IMR-90 (cell line): ENCODE results near the gene TMEM253. TPM values are rescaled to one million over a fixed set of nuclear protein-coding genes. Genes with fewer than 3 reads are reported as not detected.
A peak's percentile ranks its signal among the peaks of the same experiment; 100 is the strongest.

Source experiments
- ATAC-seq: fragments of 200-7000 bp; cut with Tn5 transposase; 2 replicates; pipeline ENCODE4 v1.9.1; 2020; ENCODE audit warnings: low read depth, mild to moderate bottlenecking, moderate library complexity
- BruUV-seq: library from RNA; stranded (reverse); fragments of 400-500 nt; replicated peaks from 2 replicates; lab custom pipeline; 2021; lab: Mats Ljungman, UMichigan
- CTCF ChIA-PET: fragments of 300-600 bp; formaldehyde crosslinking; extraction: SDS; loops from one replicate; lab custom pipeline; 2021; ENCODE audit warnings: antibody characterized with exemption; lab: Yijun Ruan, JAX
- POLR2A ChIA-PET: fragments of 300-600 bp; sonication (Branson Sonifier 250); formaldehyde crosslinking; loops from one replicate; lab custom pipeline; 2022; ENCODE audit warnings: antibody characterized with exemption; ENCODE audit not compliant: unreplicated experiment; lab: Charles Lee
- DNase-seq: peaks from one replicate; pipeline ENCODE4 v3.0.0; 2013
- H2AFZ ChIP-seq: replicated peaks from 2 replicates; pipeline ENCODE3; 2013; ENCODE audit warnings: low read length, mild to moderate bottlenecking; ENCODE audit not compliant: poor library complexity
- H2AK5ac ChIP-seq: 2 replicates; pipeline ENCODE4 v1.6.1; 2013; ENCODE audit warnings: low read depth, low read length, inconsistent platforms
- H2AK9ac ChIP-seq: replicated peaks from 2 replicates; pipeline ENCODE3; 2013; ENCODE audit warnings: mild to moderate bottlenecking, low read depth, low read length, moderate library complexity; ENCODE audit not compliant: poor library complexity
- H2BK120ac ChIP-seq: 2 replicates; pipeline ENCODE4 v1.6.1; 2013; ENCODE audit warnings: low read depth, low read length, inconsistent platforms
- H2BK15ac ChIP-seq: 3 replicates; pipeline ENCODE4 v1.6.1; 2013; ENCODE audit warnings: low read depth, low read length, inconsistent platforms
- H2BK20ac ChIP-seq: 2 replicates; pipeline ENCODE4 v1.6.1; 2013; ENCODE audit warnings: low read depth, mild to moderate bottlenecking, inconsistent platforms, low read length, moderate library complexity
- H2BK5ac ChIP-seq: 2 replicates; pipeline ENCODE4 v1.6.1; 2013; ENCODE audit warnings: mild to moderate bottlenecking, low read depth, low read length, inconsistent platforms; ENCODE audit not compliant: poor library complexity, severe bottlenecking
- H3K14ac ChIP-seq: replicated peaks from 2 replicates; pipeline ENCODE4 v1.6.1; 2013; ENCODE audit warnings: low read depth, low read length, inconsistent platforms
- H3K18ac ChIP-seq: 2 replicates; pipeline ENCODE4 v1.6.1; 2013; ENCODE audit warnings: low read depth, low read length, control low read depth
- H3K23ac ChIP-seq: 2 replicates; pipeline ENCODE4 v1.6.1; 2013; ENCODE audit warnings: low read depth, low read length, inconsistent platforms
- H3K27ac ChIP-seq: 2 replicates; pipeline ENCODE4 v1.5.1; 2013; ENCODE audit warnings: mild to moderate bottlenecking, control low read depth, low read length; ENCODE audit not compliant: insufficient read depth
- H3K27me3 ChIP-seq: 2 replicates; pipeline ENCODE4 v1.6.1; 2013; ENCODE audit warnings: low read length; ENCODE audit not compliant: control insufficient read depth, insufficient read depth
- H3K36me3 ChIP-seq: 2 replicates; pipeline ENCODE4 v1.6.1; 2013; ENCODE audit warnings: low read length, mixed read lengths; ENCODE audit not compliant: control insufficient read depth, insufficient read depth
- H3K4ac ChIP-seq: 2 replicates; pipeline ENCODE4 v1.6.1; 2013; ENCODE audit warnings: low read depth, low read length, inconsistent platforms
- H3K4me1 ChIP-seq: 2 replicates; pipeline ENCODE4 v1.6.1; 2013; ENCODE audit warnings: low read length, mixed read lengths; ENCODE audit not compliant: control insufficient read depth, insufficient read depth
- H3K4me2 ChIP-seq: 2 replicates; pipeline ENCODE4 v1.6.1; 2013; ENCODE audit warnings: low read depth, mild to moderate bottlenecking, control low read depth, low read length, moderate library complexity
- H3K4me3 ChIP-seq: 2 replicates; pipeline ENCODE4 v1.5.1; 2013; ENCODE audit warnings: low read depth, mild to moderate bottlenecking, control low read depth, low read length, moderate library complexity; ENCODE audit not compliant: insufficient read depth
- H3K56ac ChIP-seq: 2 replicates; pipeline ENCODE4 v1.6.1; 2013; ENCODE audit warnings: low read length, inconsistent platforms; ENCODE audit not compliant: insufficient read depth; ENCODE audit errors: extremely low read depth
- H3K79me1 ChIP-seq, 2 experiments: 2 replicates each; pipeline ENCODE4 v1.6.1; 2013; ENCODE audit warnings: low read length in 2 of 2, inconsistent platforms in 1 of 2, low read depth in 1 of 2
- H3K9ac ChIP-seq: 2 replicates; pipeline ENCODE4 v1.6.1; 2013; ENCODE audit warnings: low read depth, low read length, control low read depth
- H3K9me1 ChIP-seq: 2 replicates; pipeline ENCODE4 v1.6.1; 2013; ENCODE audit warnings: low read length, inconsistent platforms; ENCODE audit not compliant: insufficient read depth
- H3K9me3 ChIP-seq: 2 replicates; pipeline ENCODE4 v1.6.1; 2013; ENCODE audit warnings: low read length; ENCODE audit not compliant: control insufficient read depth, insufficient read depth
- H4K20me1 ChIP-seq: 2 replicates; pipeline ENCODE4 v1.6.1; 2013; ENCODE audit warnings: low read length, inconsistent platforms; ENCODE audit not compliant: insufficient read depth
- H4K5ac ChIP-seq: 2 replicates; pipeline ENCODE4 v1.6.1; 2013; ENCODE audit warnings: mild to moderate bottlenecking, low read depth, low read length, control low read depth
- H4K8ac ChIP-seq, 2 experiments: 2 replicates each; pipeline ENCODE4 v1.6.1; 2013; ENCODE audit warnings: low read depth in 2 of 2, low read length in 2 of 2, control low read depth in 1 of 2, inconsistent platforms in 1 of 2
- H4K91ac ChIP-seq: 2 replicates; pipeline ENCODE4 v1.6.1; 2013; ENCODE audit warnings: low read depth, low read length, inconsistent platforms; ENCODE audit not compliant: insufficient read depth
- CEBPB ChIP-seq: IDR thresholded peaks from 2 replicates; pipeline ENCODE4 v1.6.1; 2012; ENCODE audit warnings: low read depth, low read length, improper control_type of control experiment
- FOS ChIP-seq: fragments of 150-350 bp; IDR thresholded peaks from 2 replicates; pipeline ENCODE4 v1.6.1; 2016; ENCODE audit warnings: low read depth, low read length
- MAZ ChIP-seq: IDR thresholded peaks from 2 replicates; pipeline ENCODE4 v1.6.1; 2012; ENCODE audit warnings: low read depth, mild to moderate bottlenecking, low read length, improper control_type of control experiment, moderate library complexity, borderline replicate concordance
- MXI1 ChIP-seq: IDR thresholded peaks from 2 replicates; pipeline ENCODE4 v1.6.1; 2012; ENCODE audit warnings: low read depth, mild to moderate bottlenecking, low read length, moderate library complexity, borderline replicate concordance
- NFE2L2 ChIP-seq: fragments of 150-350 bp; IDR thresholded peaks from 2 replicates; pipeline ENCODE4 v1.6.1; 2016; ENCODE audit warnings: low read depth, mild to moderate bottlenecking, low read length
- RAD21 ChIP-seq: IDR thresholded peaks from 2 replicates; pipeline ENCODE4 v1.6.1; 2012; ENCODE audit warnings: low read length, improper control_type of control experiment
- RCOR1 ChIP-seq: IDR thresholded peaks from 2 replicates; pipeline ENCODE4 v1.6.1; 2012; ENCODE audit warnings: mild to moderate bottlenecking, low read length, improper control_type of control experiment; ENCODE audit not compliant: insufficient replicate concordance
- RFX5 ChIP-seq: IDR thresholded peaks from 2 replicates; pipeline ENCODE4 v1.8.0; 2012; ENCODE audit warnings: low read depth, mild to moderate bottlenecking, low read length, moderate library complexity
- WGBS, 2 experiments: methylation state at CpG; one replicate each; pipeline versions ENCODE4 v1.1.5 to v1.1.7; 2013; ENCODE audit warnings: missing lambda C conversion rate in 2 of 2; ENCODE audit not compliant: insufficient read length in 1 of 2; ENCODE audit errors: extremely low coverage in 2 of 2; 5-methylcytosine and 5-hydroxymethylcytosine counted together
- dilution Hi-C: fragments of 300-500 bp; cut with HindIII; formaldehyde crosslinking; loops from one replicate; pipeline ENCODE4 v1.14.3; 2018; ENCODE audit warnings: low sequenced_read_pairs; ENCODE audit not compliant: unreplicated experiment
- in situ Hi-C: fragments of 300-500 bp; cut with MboI; formaldehyde crosslinking; loops from 3 replicates; pipeline ENCODE4 v1.14.3; 2019; ENCODE audit warnings: low sequenced_read_pairs, inconsistent platforms, mixed read lengths
- intact Hi-C: fragments of 100-400 bp; cut with micrococcal nuclease; formaldehyde crosslinking; loops from 2 replicates; pipeline ENCODE4 v1.10.0; 2022
- polyA plus RNA-seq, 3 experiments: library from polyadenylated mRNA; depleted of rRNA; stranded (reverse); fragments of >200 nt; gene quantifications; 2 replicates each; pipeline ENCODE4 v1.2.3, GENCODE V29; 2012; ENCODE audit warnings: low replicate concordance in 1 of 3
- total RNA-seq: library from RNA; depleted of rRNA; stranded (reverse); fragments of >200 nt; gene quantifications from 2 replicates; pipeline ENCODE4 v1.2.3, GENCODE V29; 2012
- TF ChIP-seq, protein P1 (sequence below): conservative IDR thresholded peaks from 2 replicates; pipeline ENCODE4 v1.5.1; 2012; ENCODE audit warnings: mild to moderate bottlenecking, low read depth, low read length, improper control_type of control experiment
- TF ChIP-seq, protein P2 (sequence below): fragments of 150-350 bp; IDR thresholded peaks from 2 replicates; pipeline ENCODE4 v1.6.1; 2016; ENCODE audit warnings: low read depth, mild to moderate bottlenecking, low read length, moderate library complexity, borderline replicate concordance

TMEM253 gene
- total and polyA plus RNA-seq, 2 of the 4 experiments (the other 2 are of a cell fraction), result 0.07 TPM; not detected in 1

DNA sequence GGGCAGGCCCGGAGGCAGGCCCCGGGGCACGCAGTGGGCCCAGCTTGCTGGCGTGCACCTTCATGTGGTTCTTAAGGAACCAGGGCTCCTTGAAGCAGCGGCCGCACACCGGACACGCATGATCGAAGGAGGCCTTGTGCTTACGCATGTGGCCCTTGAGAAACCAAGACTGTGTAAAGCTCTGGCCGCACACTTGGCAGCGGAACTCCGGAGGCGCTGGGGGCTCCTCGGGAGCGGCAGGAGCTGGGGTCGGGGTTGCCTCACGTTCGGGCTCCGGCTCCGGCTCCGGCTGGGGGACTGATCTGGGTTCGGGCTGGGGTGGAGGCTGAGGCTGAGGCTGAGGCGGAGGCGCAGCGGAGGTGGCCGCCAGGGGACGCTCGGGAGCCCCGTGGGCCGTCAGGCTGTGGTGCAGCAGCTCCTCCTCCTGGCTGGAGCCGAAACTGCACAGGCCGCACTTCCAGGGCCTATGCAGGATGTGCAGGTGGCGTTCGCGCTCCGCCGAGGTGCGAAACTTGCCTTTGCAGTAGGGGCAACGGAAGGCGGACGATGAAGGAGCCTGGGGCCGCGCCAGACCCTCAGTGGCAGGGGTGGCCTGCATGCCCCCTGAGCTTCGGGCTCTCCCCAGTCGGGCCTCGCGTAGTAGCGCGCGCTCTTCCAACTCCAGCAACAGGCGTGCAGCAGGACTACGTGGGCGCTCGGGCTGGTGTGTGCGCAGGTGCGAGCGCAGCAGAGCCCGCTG, 8.4 kb upstream of the TMEM253 start (continued):
- peak; percentile 26; the same call in 1 of the 2 replicates for TF ChIP-seq MXI1
- TF ChIP-seq RCOR1, result peak; percentile 65
- TF ChIP-seq MAZ, result peak; percentile 77

DNA sequence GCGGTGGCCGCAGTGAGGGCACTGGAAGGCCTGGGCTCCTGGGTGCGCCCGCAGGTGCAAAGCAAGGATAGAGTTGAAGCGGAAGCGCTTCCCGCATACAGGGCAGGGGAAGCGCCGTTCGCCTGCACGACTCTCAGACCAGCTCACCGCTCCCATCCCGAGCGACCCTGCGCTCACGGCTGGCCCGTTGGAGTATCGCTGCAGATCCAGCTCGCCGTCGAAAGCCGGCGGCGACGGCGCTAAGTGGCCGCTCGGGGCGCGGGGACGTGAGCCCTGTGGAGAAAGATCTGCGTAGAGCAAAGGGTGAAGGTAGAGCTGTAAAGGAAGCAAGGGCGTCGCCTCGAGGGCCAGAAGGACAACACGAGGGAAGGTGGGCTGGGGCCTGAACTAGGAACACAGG, 7.8 kb upstream of the TMEM253 start:
- H3K4me1 ChIP-seq, result peaks cover 2% of the 10 kb centered on the region; the same call in 1 of the 2 replicates
- H3K4ac ChIP-seq, result no peak overlapping the region
- no peak overlapping the region for H3K14ac ChIP-seq
- no peak overlapping the region for H3K27ac ChIP-seq
- H2AFZ ChIP-seq, result no peak overlapping the region
- H2AK9ac ChIP-seq, result no peak overlapping the region
- no peak overlapping the region for H2BK15ac ChIP-seq
- dilution Hi-C loops, result no loop called here
- intact Hi-C loops, result no loop called here
- no peak overlapping the region for H3K23ac ChIP-seq
- no peak overlapping the region for H3K9ac ChIP-seq
- no peak overlapping the region for H2BK20ac ChIP-seq
- H3K18ac ChIP-seq, result no peak overlapping the region
- no TSS peak for BruUV-seq
- no peak overlapping the region for H2BK120ac ChIP-seq
- H3K4me2 ChIP-seq, result no peak overlapping the region
- WGBS, 2 experiments, result 71% methylated on average over 14 of the region's 36 CpGs; no CpG with 5 or more reads in 1 of the 2 experiments
- no peak overlapping the region for H4K8ac ChIP-seq
- H3K79me1 ChIP-seq, result 0 out of 4 replicates have a peak, but pooled peaks cover 3 to 6% of the 10 kb centered on the region in 2 experiments
- H3K4me3 ChIP-seq, result no peak overlapping the region
- no peak for TF ChIP-seq RAD21
- TF ChIP-seq FOS, result no peak
- no peak for TF ChIP-seq CEBPB
- TF ChIP-seq, protein P1, sequence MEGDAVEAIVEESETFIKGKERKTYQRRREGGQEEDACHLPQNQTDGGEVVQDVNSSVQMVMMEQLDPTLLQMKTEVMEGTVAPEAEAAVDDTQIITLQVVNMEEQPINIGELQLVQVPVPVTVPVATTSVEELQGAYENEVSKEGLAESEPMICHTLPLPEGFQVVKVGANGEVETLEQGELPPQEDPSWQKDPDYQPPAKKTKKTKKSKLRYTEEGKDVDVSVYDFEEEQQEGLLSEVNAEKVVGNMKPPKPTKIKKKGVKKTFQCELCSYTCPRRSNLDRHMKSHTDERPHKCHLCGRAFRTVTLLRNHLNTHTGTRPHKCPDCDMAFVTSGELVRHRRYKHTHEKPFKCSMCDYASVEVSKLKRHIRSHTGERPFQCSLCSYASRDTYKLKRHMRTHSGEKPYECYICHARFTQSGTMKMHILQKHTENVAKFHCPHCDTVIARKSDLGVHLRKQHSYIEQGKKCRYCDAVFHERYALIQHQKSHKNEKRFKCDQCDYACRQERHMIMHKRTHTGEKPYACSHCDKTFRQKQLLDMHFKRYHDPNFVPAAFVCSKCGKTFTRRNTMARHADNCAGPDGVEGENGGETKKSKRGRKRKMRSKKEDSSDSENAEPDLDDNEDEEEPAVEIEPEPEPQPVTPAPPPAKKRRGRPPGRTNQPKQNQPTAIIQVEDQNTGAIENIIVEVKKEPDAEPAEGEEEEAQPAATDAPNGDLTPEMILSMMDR, result no peak
- no peak for TF ChIP-seq RFX5
- no peak for TF ChIP-seq NFE2L2
- TF ChIP-seq, protein P2, sequence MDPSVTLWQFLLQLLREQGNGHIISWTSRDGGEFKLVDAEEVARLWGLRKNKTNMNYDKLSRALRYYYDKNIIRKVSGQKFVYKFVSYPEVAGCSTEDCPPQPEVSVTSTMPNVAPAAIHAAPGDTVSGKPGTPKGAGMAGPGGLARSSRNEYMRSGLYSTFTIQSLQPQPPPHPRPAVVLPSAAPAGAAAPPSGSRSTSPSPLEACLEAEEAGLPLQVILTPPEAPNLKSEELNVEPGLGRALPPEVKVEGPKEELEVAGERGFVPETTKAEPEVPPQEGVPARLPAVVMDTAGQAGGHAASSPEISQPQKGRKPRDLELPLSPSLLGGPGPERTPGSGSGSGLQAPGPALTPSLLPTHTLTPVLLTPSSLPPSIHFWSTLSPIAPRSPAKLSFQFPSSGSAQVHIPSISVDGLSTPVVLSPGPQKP, result no peak
- ChIA-PET CTCF (interaction anchor here (0.6 to 2.9 kb wide), 13 partner anchors 9 to 1846 kb away, joined by 3 to 22 read pairs (median 4); partner anchors contain the start of gene ARHGEF40), POLR2A (no interaction called here)
- ATAC-seq (no peak), DNase-seq (no peak)
- no peak overlapping the region for H2BK5ac ChIP-seq
- H3K27me3 ChIP-seq, result no peaks in the 10 kb centered on the region
- peaks cover 25% of the 10 kb centered on the region for H3K36me3 ChIP-seq
- H4K91ac ChIP-seq, result no peak overlapping the region
- in situ Hi-C loops, result loop anchor here (25.0 kb wide), 2 partner anchors 631 to 756 kb away; partner anchors contain the start of genes APEX1, CCNB1IP1, OSGEP and PARP2
- H2AK5ac ChIP-seq, result no peak overlapping the region
- H3K9me3 ChIP-seq, result no peaks in the 10 kb centered on the region
- H4K20me1 ChIP-seq, result no peaks in the 10 kb centered on the region; the same call in 1 of the 2 replicates
- no peak overlapping the region for H4K5ac ChIP-seq
- no peaks in the 10 kb centered on the region for H3K9me1 ChIP-seq
- no peak overlapping the region for H3K56ac ChIP-seq
